Neuron (in vitro differentiated cells): ENCODE data around the gene C20orf141.

ENCODE experiments used
- H2AFZ ChIP-seq: one replicate; pipeline ENCODE4 v1.6.1; 2013; ENCODE audit warnings: low read depth, mild to moderate bottlenecking, inconsistent platforms, low read length, moderate library complexity
- H3K27me3 ChIP-seq: one replicate; pipeline ENCODE4 v1.6.1; 2013; ENCODE audit warnings: low read length; ENCODE audit not compliant: insufficient read depth
- H3K36me3 ChIP-seq: one replicate; pipeline ENCODE4 v1.6.1; 2013; ENCODE audit warnings: low read length; ENCODE audit not compliant: insufficient read depth
- H3K4me1 ChIP-seq: one replicate; pipeline ENCODE4 v1.6.1; 2013; ENCODE audit warnings: low read length; ENCODE audit not compliant: insufficient read depth
- H3K4me3 ChIP-seq: 2 replicates; pipeline ENCODE4 v1.5.1; 2013; ENCODE audit warnings: mild to moderate bottlenecking, low read length, moderate library complexity
- H3K9me3 ChIP-seq: one replicate; pipeline ENCODE4 v1.6.1; 2013; ENCODE audit warnings: low read length

Gene C20orf141

GRCh38 chr20:2837221-2837960 lies 22.6 kb downstream of the C20orf141 start:
- no peaks in the 10 kb centered on the region for H3K9me3 ChIP-seq
- H3K36me3 ChIP-seq: peaks cover 5% of the 10 kb centered on the region
- peaks cover 20% of the 10 kb centered on the region for H3K4me1 ChIP-seq
- no peak overlapping the region for H3K4me3 ChIP-seq
- H3K27me3 ChIP-seq: no peaks in the 10 kb centered on the region
- no peak overlapping the region for H2AFZ ChIP-seq

DNA sequence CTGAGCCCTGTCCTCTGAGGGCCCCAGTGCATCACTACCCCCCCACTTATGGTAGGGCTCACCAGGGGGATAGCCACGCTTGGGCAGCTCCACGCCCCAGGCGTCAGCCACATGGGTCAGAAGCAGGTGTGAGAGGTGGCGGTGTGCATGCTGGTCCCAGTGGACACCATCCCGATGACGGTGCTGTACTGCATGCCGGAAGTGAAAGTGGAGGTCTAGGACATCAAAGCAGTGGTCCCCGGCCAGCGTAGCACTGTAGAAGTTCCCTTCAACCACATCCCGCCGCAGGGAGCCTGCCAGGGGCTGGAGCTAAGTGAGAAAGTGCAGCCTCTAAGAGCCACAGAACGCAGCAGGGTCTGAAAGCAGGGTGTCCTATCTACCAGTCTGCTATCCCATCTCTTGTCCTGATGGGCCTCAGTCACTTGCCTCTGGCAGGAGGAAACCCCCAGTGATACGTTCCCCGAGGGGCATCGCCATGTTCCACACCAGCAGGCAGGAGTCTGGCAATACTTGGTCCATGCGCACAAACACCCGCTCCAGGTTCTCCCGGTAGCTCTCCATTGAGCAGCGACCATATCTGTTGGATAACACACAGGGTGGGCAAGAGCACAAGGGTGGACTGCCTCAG lies 23.5 kb downstream of the C20orf141 start:
- Histone ChIP-seq H3K27me3 (no peaks in the 10 kb centered on the region), H2AFZ (no peak overlapping the region), H3K4me3 (no peak overlapping the region), H3K9me3 (no peaks in the 10 kb centered on the region), H3K36me3 (peaks cover 5% of the 10 kb centered on the region), H3K4me1 (peaks cover 20% of the 10 kb centered on the region)

GRCh38 chr20:2838847-2839671 lies 24.3 kb downstream of the C20orf141 start:
- peaks cover 5% of the 10 kb centered on the region for H3K36me3 ChIP-seq
- H3K4me3 ChIP-seq: no peak overlapping the region
- peaks cover 20% of the 10 kb centered on the region for H3K4me1 ChIP-seq

GRCh38 chr20:2839732-2840137 lies 24.9 kb downstream of the C20orf141 start:
- no peaks in the 10 kb centered on the region for H3K9me3 ChIP-seq
- H3K4me1 ChIP-seq: peaks cover 20% of the 10 kb centered on the region
- H3K4me3 ChIP-seq: peak overlapping the region; percentile 98
- peaks cover 5% of the 10 kb centered on the region for H3K36me3 ChIP-seq
- H3K27me3 ChIP-seq: no peaks in the 10 kb centered on the region
- peak overlapping the region; percentile 100 for H2AFZ ChIP-seq

More at GRCh38 chr20:2838847-2839671, 24.3 kb downstream of the C20orf141 start:
- no peaks in the 10 kb centered on the region for H3K9me3 ChIP-seq
- no peak overlapping the region for H2AFZ ChIP-seq
- no peaks in the 10 kb centered on the region for H3K27me3 ChIP-seq

DNA sequence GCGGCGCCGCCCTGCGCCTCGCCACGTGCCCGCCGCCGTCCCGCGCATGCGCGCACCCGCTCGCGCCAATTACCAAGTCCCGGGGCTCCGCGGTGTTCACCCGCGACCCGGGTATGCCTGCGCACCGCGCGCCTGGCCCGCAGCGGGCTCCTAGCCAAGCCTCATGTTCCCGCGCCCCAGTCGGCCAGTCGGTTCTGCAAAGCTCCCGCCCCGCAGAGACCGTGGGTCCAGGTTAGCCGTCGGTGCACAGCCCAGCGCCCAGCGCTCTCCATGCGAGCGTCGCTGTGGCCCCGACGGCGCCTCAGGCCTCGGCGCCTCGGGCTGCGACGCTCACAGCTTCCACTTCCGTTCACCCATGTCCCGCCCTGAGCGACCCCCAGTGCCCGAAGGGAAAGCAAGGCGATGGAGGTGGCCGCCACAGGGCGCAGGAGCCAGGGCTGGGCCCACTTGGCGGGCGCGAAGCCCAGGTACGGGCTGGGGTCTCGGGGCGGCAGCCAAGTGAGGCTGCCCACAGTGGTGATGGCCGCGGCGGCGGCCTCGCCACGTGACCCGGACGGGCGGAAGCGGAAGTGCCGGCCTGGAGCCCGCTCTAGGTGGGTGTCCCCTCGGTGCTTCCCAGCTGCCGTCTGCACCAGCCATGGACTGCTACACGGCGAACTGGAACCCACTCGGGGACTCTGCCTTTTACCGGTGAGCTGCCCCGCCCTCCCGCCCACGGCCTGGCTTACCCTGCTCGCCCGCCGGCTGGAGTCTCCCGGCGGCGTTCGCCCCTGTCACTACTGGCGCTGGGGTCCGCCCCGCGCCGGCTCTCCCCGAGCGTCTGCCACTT lies 25.6 kb downstream of the C20orf141 start, which contains the start of the genes PCED1A and VPS16:
Gene PCED1A, minus strand, starts transcription at position 518 of the 829 bp plus-strand sequence. CDS start 743 bp downstream, outside the sequence.
Gene VPS16, plus strand, starts transcription at position 608 of the 829 bp plus-strand sequence. Its CDS starts 30 bp downstream, at position 638.
- H3K27me3 ChIP-seq: no peaks in the 10 kb centered on the region
- H3K9me3 ChIP-seq: no peaks in the 10 kb centered on the region
- H3K4me3 ChIP-seq: peak within 1 kb of the TSS; percentile 98
- peak within 1 kb of the TSS; percentile 100 for H2AFZ ChIP-seq
- H3K36me3 ChIP-seq: peaks cover 5% of the 10 kb centered on the region
- peaks cover 20% of the 10 kb centered on the region for H3K4me1 ChIP-seq

GRCh38 chr20:2840967-2841531 lies 26.3 kb downstream of the C20orf141 start:
- Histone ChIP-seq H3K4me1 (peaks cover 20% of the 10 kb centered on the region), H3K36me3 (peaks cover 5% of the 10 kb centered on the region), H3K4me3 (peak overlapping the region; percentile 98), H3K27me3 (no peaks in the 10 kb centered on the region), H3K9me3 (no peaks in the 10 kb centered on the region), H2AFZ (peak overlapping the region; percentile 90)

DNA sequence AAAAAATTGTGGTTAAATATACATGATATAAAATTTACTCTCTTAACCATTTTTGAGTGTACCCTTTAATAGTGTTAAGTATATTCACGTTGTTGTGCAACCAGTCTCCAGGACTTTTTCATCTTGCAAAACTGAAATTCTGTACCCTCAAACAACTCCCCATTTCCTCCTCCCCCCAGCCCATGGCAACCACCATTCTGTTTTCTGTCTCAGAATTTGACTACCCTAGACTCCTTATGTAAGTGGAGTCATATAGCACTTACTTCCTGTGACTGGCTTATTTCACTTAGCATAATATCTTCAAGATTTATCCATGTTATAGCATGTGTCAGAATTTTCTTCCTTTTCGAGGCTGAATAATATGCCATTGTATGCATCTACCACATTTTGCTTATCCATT lies 30.8 kb downstream of the C20orf141 start:
- Histone ChIP-seq H2AFZ (no peak overlapping the region), H3K4me1 (peaks cover 4% of the 10 kb centered on the region), H3K4me3 (no peak overlapping the region), H3K36me3 (no peaks in the 10 kb centered on the region), H3K9me3 (no peaks in the 10 kb centered on the region), H3K27me3 (no peaks in the 10 kb centered on the region)

- Histone ChIP-seq H3K4me1 (no peaks in the 10 kb centered on the region), H3K27me3 (no peaks in the 10 kb centered on the region), H3K4me3 (no peak overlapping the region), H3K36me3 (no peaks in the 10 kb centered on the region), H3K9me3 (no peaks in the 10 kb centered on the region), H2AFZ (no peak overlapping the region)
These were observed 31.9 kb downstream of the C20orf141 start for GRCh38 chr20:2846698-2847097.

DNA sequence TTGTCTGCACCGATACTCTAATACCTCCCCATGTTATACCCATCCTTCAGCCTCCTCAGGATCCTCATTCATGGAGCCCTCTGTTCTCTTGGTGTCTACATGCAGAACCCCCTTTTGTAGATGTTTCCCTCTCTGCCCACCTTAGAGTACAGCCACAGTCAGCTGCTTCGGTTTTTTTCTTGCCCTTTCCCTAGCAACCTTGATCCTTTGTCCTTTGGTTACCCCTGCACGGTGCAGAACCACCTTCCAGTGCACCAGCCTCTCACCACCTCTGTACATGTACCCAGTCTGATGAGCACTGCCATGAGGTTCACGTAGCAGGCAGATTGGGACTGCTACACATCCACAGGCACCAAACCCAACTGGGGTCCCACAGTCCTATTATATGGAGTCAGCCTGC lies 33.0 kb downstream of the C20orf141 start:
- no peaks in the 10 kb centered on the region for H3K9me3 ChIP-seq
- no peaks in the 10 kb centered on the region for H3K4me1 ChIP-seq
- no peak overlapping the region for H3K4me3 ChIP-seq
- H3K27me3 ChIP-seq: no peaks in the 10 kb centered on the region
- no peaks in the 10 kb centered on the region for H3K36me3 ChIP-seq
- no peak overlapping the region for H2AFZ ChIP-seq

- H3K27me3 ChIP-seq: no peaks in the 10 kb centered on the region
- H3K4me1 ChIP-seq: no peaks in the 10 kb centered on the region
- H3K9me3 ChIP-seq: no peaks in the 10 kb centered on the region
- no peak overlapping the region for H3K4me3 ChIP-seq
- no peak overlapping the region for H2AFZ ChIP-seq
- no peaks in the 10 kb centered on the region for H3K36me3 ChIP-seq
These were observed 34.7 kb downstream of the C20orf141 start for GRCh38 chr20:2849529-2849928.

DNA sequence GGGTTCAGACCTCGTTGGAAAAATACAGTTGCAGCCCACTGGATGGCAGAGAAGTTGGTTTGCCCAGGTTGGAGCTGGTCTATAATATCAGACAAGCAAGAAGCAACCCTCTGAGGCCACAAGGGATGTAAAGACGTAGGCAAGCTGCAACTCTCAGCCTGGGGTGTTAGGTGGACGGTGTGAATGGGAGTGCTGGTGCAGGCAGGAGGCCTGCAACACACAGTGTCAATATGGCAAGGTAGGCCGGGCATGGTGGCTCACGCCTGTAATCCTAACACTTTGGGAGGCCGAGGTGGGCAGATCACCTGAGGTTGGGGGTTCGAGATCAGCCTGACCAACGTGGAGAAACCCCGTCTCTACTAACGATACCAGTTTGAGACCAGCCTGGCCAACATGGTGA lies 36.3 kb downstream of the C20orf141 start:
- H3K9me3 ChIP-seq: no peaks in the 10 kb centered on the region
- H3K36me3 ChIP-seq: no peaks in the 10 kb centered on the region
- H3K4me3 ChIP-seq: no peak overlapping the region
- no peaks in the 10 kb centered on the region for H3K4me1 ChIP-seq
- no peak overlapping the region for H2AFZ ChIP-seq
- H3K27me3 ChIP-seq: no peaks in the 10 kb centered on the region

DNA sequence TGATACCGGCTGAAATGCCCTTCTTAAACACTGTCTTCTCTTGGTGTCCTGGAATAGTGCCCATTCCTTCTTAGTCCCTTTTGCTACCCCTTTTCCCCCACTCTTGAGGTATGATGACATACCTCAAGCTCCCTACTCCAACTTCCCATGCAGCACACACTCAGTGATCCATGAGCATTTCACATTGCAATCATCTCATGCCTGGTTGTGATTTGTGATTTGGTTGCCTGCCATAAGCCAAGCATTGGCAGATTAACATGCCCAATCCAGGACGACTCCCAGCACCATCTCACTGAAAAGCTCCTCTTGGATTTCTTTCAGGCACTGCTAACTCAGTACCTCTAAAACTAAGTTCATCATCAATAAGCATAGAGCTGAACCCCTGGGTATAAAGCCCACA lies 43.8 kb downstream of the C20orf141 start:
- no peaks in the 10 kb centered on the region for H3K27me3 ChIP-seq
- H3K36me3 ChIP-seq: peaks cover 17% of the 10 kb centered on the region
- no peaks in the 10 kb centered on the region for H3K9me3 ChIP-seq
- no peak overlapping the region for H2AFZ ChIP-seq
- no peak overlapping the region for H3K4me3 ChIP-seq
- no peaks in the 10 kb centered on the region for H3K4me1 ChIP-seq
